GM18861 (cell line): ENCODE measurements around the gene CTNNA3.

ENCODE experiments used
- ATAC-seq: cut with Tn5 transposase; IDR thresholded peaks from one replicate; pipeline ENCODE4 v1.9.1; 2021; ENCODE audit not compliant: unreplicated experiment

Gene CTNNA3

GRCh38 chr10:67666416-67667034, 29.5 kb downstream of the CTNNA3 start:
- ATAC-seq = no peak

- ATAC-seq = no peak
Measured at GRCh38 chr10:67665491-67665890, 30.5 kb downstream of the CTNNA3 start.

GRCh38 chr10:67664942-67665341, 31.1 kb downstream of the CTNNA3 start:
- ATAC-seq = no peak

- no peak for ATAC-seq
Measured at GRCh38 chr10:67663449-67664087, 32.4 kb downstream of the CTNNA3 start.

- no peak for ATAC-seq
Measured at GRCh38 chr10:67662415-67662814, 33.6 kb downstream of the CTNNA3 start.

GRCh38 chr10:67659497-67659896, 36.5 kb downstream of the CTNNA3 start:
- no peak for ATAC-seq

- no peak for ATAC-seq
Measured at GRCh38 chr10:67657775-67658174, 38.2 kb downstream of the CTNNA3 start.

GRCh38 chr10:67650558-67650957, 45.4 kb downstream of the CTNNA3 start:
- no peak for ATAC-seq

- ATAC-seq = no peak
Measured at GRCh38 chr10:67648613-67649229, 47.3 kb downstream of the CTNNA3 start.

GRCh38 chr10:67630904-67631303, 65.1 kb downstream of the CTNNA3 start:
- no peak for ATAC-seq

GRCh38 chr10:67629461-67629971, 66.5 kb downstream of the CTNNA3 start:
- no peak for ATAC-seq

GRCh38 chr10:67622984-67623383, 73.0 kb downstream of the CTNNA3 start:
- ATAC-seq = no peak

GRCh38 chr10:67622511-67622910, 73.5 kb downstream of the CTNNA3 start:
- no peak for ATAC-seq

- ATAC-seq = no peak
Measured at GRCh38 chr10:67621834-67622233, 74.2 kb downstream of the CTNNA3 start.

- ATAC-seq = no peak
Measured at GRCh38 chr10:67618116-67618515, 77.9 kb downstream of the CTNNA3 start.

- peak; percentile 88 for ATAC-seq
Measured at GRCh38 chr10:67612577-67613537, 83.1 kb downstream of the CTNNA3 start.

GRCh38 chr10:67612176-67612575, 83.8 kb downstream of the CTNNA3 start:
- ATAC-seq = no peak

GRCh38 chr10:67609996-67610793, 85.8 kb downstream of the CTNNA3 start:
- no peak for ATAC-seq

GRCh38 chr10:67608001-67608400, 88.0 kb downstream of the CTNNA3 start:
- ATAC-seq = peak; percentile 41

- ATAC-seq = no peak
Measured at GRCh38 chr10:67607472-67607871, 88.5 kb downstream of the CTNNA3 start.
